Stimulated activated naive B cell treated with anti-CD40 and anti-IgM and Interleukin-4, amounts not matched to agents 10 μg/mL and 1 μg/mL and 100 μg/mL, for 72 hours (primary cell): ENCODE data around the gene CTAG1B.
"Not testable (repeated sequence)": the region's sequence is repeated elsewhere in the genome, so short reads cannot be mapped to it uniquely, and the experiment has no call there.

Experiments
- ATAC-seq, 2 donors: fragments of 150-1000 bp; cut with Tn5 transposase; replicated peaks; 2 replicates each; pipeline ENCODE4 v1.10.0; 2021; ENCODE audit warnings: moderate library complexity in 1 of 2
- DNase-seq: peaks from one replicate; pipeline ENCODE4 v3.0.0; 2021
- H3K27ac Mint-ChIP-seq: one replicate; pipeline ENCODE4 v1.8.0; 2022; ENCODE audit warnings: mild to moderate bottlenecking, mixed read lengths
- H3K27me3 Mint-ChIP-seq, 2 donors: one replicate each; pipeline ENCODE4 v1.8.0; 2022; ENCODE audit warnings: mixed read lengths in 2 of 2
- H3K36me3 Mint-ChIP-seq, 2 donors: one replicate each; pipeline ENCODE4 v1.8.0; 2022; ENCODE audit warnings: mixed read lengths in 2 of 2, mild to moderate bottlenecking in 1 of 2
- H3K4me1 Mint-ChIP-seq, 2 donors: one replicate each; pipeline ENCODE4 v1.8.0; 2022; ENCODE audit warnings: mixed read lengths in 2 of 2, mild to moderate bottlenecking in 1 of 2
- H3K4me3 Mint-ChIP-seq, 2 donors: one replicate each; pipeline ENCODE4 v1.8.0; 2022; ENCODE audit warnings: mild to moderate bottlenecking in 2 of 2, mixed read lengths in 2 of 2, moderate library complexity in 1 of 2
- H3K9me3 Mint-ChIP-seq, 2 donors: one replicate each; pipeline ENCODE4 v1.8.0; 2022; ENCODE audit warnings: mixed read lengths in 2 of 2, mild to moderate bottlenecking in 1 of 2

Gene CTAG1B

GRCh38 chrX:154619182-154619581, at the start of gene CTAG1B:
Gene CTAG1B, minus strand, starts transcription at chrX:154619282. Its CDS starts 64 bp downstream, at chrX:154619218.
- not testable (repeated sequence) for DNase-seq, H3K4me3 Mint-ChIP-seq, H3K27me3 Mint-ChIP-seq, ATAC-seq, H3K4me1 Mint-ChIP-seq, H3K36me3 Mint-ChIP-seq, H3K27ac Mint-ChIP-seq, H3K9me3 Mint-ChIP-seq

DNA sequence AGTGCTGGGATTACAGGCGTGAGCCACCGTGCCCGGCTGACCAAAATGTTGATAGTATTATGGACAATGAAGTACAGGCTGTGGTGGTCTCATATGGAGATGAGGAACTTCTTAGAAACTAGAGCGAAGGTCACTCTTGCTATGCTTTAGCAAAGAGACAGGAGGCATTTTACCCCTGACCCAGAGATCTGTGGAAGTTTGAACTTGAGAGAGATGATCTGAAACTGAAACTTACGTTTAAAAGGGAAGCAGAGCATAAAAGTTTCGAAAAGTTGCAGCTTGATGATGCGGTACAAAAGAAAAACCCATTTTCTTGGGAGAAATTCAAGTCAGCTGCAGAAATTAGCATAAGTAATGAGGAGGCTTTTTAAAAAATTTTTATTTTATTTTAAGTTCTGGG, 42.8 kb upstream of the CTAG1B start:
- ATAC-seq (peak; percentile 71 to 74), DNase-seq (no peak)
- Mint-ChIP-seq H3K27me3 (no peaks in the 10 kb centered on the region), H3K9me3 (peaks cover 7 to 25% of the 10 kb centered on the region in 2 donors), H3K27ac (peak overlapping the region; percentile 85), H3K36me3 (peaks cover 2 to 3% of the 10 kb centered on the region in 2 donors), H3K4me1 (peaks cover 4 to 31% of the 10 kb centered on the region in 2 donors), H3K4me3 (no peak overlapping the region)

DNA sequence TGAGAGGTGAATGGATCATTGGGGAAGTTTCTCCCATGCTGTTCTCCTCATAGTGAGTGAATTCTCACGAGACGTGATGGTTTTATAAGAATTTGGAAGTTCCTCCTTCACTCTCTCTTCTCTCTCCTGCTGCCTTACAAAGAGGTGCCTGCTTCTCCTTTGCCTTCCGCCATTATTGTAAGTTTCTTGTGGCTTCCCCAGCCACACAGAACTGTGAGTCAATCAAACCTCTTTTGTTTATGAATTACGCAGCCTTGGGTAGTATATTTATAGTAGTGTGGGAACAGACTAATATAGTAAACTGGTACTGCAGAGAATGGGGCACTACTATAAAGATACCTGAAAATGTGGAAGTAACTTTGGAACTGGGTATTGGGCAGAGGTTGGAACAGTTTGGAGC, 42.1 kb upstream of the CTAG1B start:
- Mint-ChIP-seq H3K9me3 (peaks cover 7 to 21% of the 10 kb centered on the region in 2 donors), H3K27me3 (no peaks in the 10 kb centered on the region), H3K27ac (peak overlapping the region; percentile 85), H3K4me3 (peak overlapping the region in 1 of 2 donors; percentile 52), H3K4me1 (peaks cover 4 to 31% of the 10 kb centered on the region in 2 donors), H3K36me3 (peaks cover 2 to 3% of the 10 kb centered on the region in 2 donors)
- DNase-seq (no peak), ATAC-seq (peak; percentile 93 to 94)

DNA sequence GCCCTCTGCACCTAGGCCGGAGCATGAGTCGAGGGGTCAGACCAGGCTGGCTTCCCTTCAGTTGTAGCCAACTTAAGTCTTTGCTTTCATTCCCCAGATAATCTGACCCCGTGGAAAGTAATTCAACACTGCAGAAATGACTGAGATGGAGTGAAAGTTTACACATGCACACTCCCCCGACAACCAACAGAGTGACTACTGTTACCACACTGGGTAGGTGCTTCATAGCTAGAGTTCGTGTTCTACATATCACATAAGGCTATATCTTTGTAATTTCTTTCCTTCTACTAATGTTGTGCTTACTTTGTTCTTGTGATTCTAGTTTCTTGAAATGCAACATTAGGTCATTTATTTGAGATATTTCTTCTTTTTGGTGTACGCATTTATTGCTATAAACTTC, 41.5 kb upstream of the CTAG1B start:
- Mint-ChIP-seq H3K27ac (no peak overlapping the region), H3K27me3 (no peaks in the 10 kb centered on the region), H3K9me3 (peaks cover 7 to 17% of the 10 kb centered on the region in 2 donors), H3K36me3 (peaks cover 2 to 3% of the 10 kb centered on the region in 2 donors), H3K4me1 (peaks cover 4 to 27% of the 10 kb centered on the region in 2 donors), H3K4me3 (no peak overlapping the region)
- ATAC-seq, result no peak
- no peak for DNase-seq

DNA sequence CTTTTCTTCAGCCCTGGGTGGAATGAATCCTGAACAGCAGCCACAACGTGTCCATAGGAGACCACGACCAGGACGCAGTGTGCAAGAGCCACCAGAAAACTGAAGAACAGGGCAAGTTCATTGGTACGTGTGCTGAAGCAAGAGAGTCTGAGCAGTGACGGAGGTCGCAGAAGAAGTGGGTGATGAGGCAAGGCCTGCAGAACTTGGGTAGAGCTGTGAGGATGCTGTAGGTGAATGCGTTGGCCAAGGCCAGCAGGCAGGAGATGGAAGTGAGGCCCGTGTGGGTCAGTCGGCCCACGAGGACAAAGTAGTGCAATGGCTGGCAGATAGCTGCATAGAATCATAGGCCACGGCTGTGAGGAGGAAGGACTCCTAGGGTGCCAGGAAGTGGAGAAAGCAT, 39.9 kb upstream of the CTAG1B start:
- no peak for DNase-seq
- peaks cover 4 to 32% of the 10 kb centered on the region in 2 donors for H3K4me1 Mint-ChIP-seq
- H3K27ac Mint-ChIP-seq, result peak overlapping the region; percentile 0
- peaks cover 7 to 17% of the 10 kb centered on the region in 2 donors for H3K9me3 Mint-ChIP-seq
- H3K27me3 Mint-ChIP-seq, result no peaks in the 10 kb centered on the region
- peaks cover 2 to 3% of the 10 kb centered on the region in 2 donors for H3K36me3 Mint-ChIP-seq
- H3K4me3 Mint-ChIP-seq, result no peak overlapping the region
- no peak for ATAC-seq

DNA sequence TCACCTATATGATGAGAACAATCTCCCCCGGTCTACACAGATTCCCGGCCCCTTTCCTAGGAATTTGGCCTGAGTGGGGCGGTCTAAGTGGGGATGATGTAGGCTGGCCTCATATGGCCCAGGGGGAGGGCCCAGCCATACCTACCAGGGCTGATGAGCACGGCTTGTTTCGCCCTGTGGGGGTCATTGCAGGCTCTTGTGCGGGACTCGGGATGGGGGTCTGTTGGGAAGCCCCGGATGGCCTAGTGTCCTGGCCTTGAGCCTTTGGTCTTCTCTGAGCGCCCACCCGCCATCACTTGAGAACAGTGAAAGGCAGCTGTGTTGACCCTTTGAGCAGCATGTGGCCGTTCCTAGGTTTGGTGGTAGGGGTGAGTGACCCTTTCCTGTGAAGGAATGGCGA, 39.1 kb upstream of the CTAG1B start:
- no peak overlapping the region for H3K4me3 Mint-ChIP-seq
- H3K36me3 Mint-ChIP-seq, result peaks cover 0 to 3% of the 10 kb centered on the region in 2 donors
- DNase-seq (no peak), ATAC-seq (no peak)
- no peaks in the 10 kb centered on the region for H3K27me3 Mint-ChIP-seq
- H3K9me3 Mint-ChIP-seq, result peaks cover 5 to 12% of the 10 kb centered on the region in 2 donors
- peaks cover 4 to 26% of the 10 kb centered on the region in 2 donors for H3K4me1 Mint-ChIP-seq
- no peak overlapping the region for H3K27ac Mint-ChIP-seq

GRCh38 chrX:154657226-154657805, 38.2 kb upstream of the CTAG1B start:
- peaks cover 2 to 9% of the 10 kb centered on the region in 2 donors for H3K9me3 Mint-ChIP-seq
- H3K4me1 Mint-ChIP-seq, result peaks cover 1 to 18% of the 10 kb centered on the region in 2 donors
- no peak overlapping the region for H3K4me3 Mint-ChIP-seq
- DNase-seq (no peak), ATAC-seq (no peak)
- H3K27ac Mint-ChIP-seq, result no peak overlapping the region
- no peaks in the 10 kb centered on the region for H3K27me3 Mint-ChIP-seq
- H3K36me3 Mint-ChIP-seq, result peaks cover 0 to 3% of the 10 kb centered on the region in 2 donors

GRCh38 chrX:154655786-154656185, 36.7 kb upstream of the CTAG1B start:
- no peak for ATAC-seq
- H3K27me3 Mint-ChIP-seq, result peaks cover 0 to 4% of the 10 kb centered on the region in 2 donors
- DNase-seq, result no peak
- no peak overlapping the region for H3K27ac Mint-ChIP-seq
- H3K4me1 Mint-ChIP-seq, result peaks cover 1 to 5% of the 10 kb centered on the region in 2 donors
- H3K4me3 Mint-ChIP-seq, result no peak overlapping the region
- no peaks in the 10 kb centered on the region for H3K9me3 Mint-ChIP-seq
- H3K36me3 Mint-ChIP-seq, result no peaks in the 10 kb centered on the region

GRCh38 chrX:154655346-154655745, 36.3 kb upstream of the CTAG1B start:
- ATAC-seq (no peak), DNase-seq (no peak)
- Mint-ChIP-seq H3K9me3 (no peaks in the 10 kb centered on the region), H3K27me3 (peaks cover 0 to 5% of the 10 kb centered on the region in 2 donors), H3K4me3 (no peak overlapping the region), H3K27ac (no peak overlapping the region), H3K36me3 (no peaks in the 10 kb centered on the region), H3K4me1 (peaks cover 0 to 5% of the 10 kb centered on the region in 2 donors)

- H3K4me1 Mint-ChIP-seq, result peaks cover 0 to 5% of the 10 kb centered on the region in 2 donors
- peaks cover 0 to 5% of the 10 kb centered on the region in 2 donors for H3K27me3 Mint-ChIP-seq
- ATAC-seq (no peak), DNase-seq (no peak)
- no peak overlapping the region for H3K4me3 Mint-ChIP-seq
- H3K9me3 Mint-ChIP-seq, result no peaks in the 10 kb centered on the region
- no peaks in the 10 kb centered on the region for H3K36me3 Mint-ChIP-seq
- no peak overlapping the region for H3K27ac Mint-ChIP-seq
Observed at GRCh38 chrX:154654925-154655324, 35.8 kb upstream of the CTAG1B start.

- H3K27ac Mint-ChIP-seq, result no peak overlapping the region
Observed at GRCh38 chrX:154654372-154654771, 35.3 kb upstream of the CTAG1B start.

GRCh38 chrX:154653413-154653812, 34.3 kb upstream of the CTAG1B start, which contains the start of gene CTAG2:
Gene CTAG2, minus strand, starts transcription at chrX:154653579. Its CDS starts 64 bp downstream, at chrX:154653515.
- not testable (repeated sequence) for H3K27me3 Mint-ChIP-seq, H3K4me1 Mint-ChIP-seq, H3K9me3 Mint-ChIP-seq, ATAC-seq, DNase-seq, H3K36me3 Mint-ChIP-seq, H3K27ac Mint-ChIP-seq, H3K4me3 Mint-ChIP-seq

More at GRCh38 chrX:154654372-154654771, 35.3 kb upstream of the CTAG1B start:
- Mint-ChIP-seq H3K4me3 (no peak overlapping the region), H3K27me3 (peaks cover 0 to 5% of the 10 kb centered on the region in 2 donors), H3K4me1 (peaks cover 0 to 5% of the 10 kb centered on the region in 2 donors), H3K9me3 (no peaks in the 10 kb centered on the region), H3K36me3 (no peaks in the 10 kb centered on the region)
- no peak for ATAC-seq
- no peak for DNase-seq

GRCh38 chrX:154653048-154653401, 33.9 kb upstream of the CTAG1B start:
- Mint-ChIP-seq H3K9me3 (no peaks in the 10 kb centered on the region), H3K27ac (no peak overlapping the region), H3K4me3 (no peak overlapping the region), H3K27me3 (peaks cover 0 to 5% of the 10 kb centered on the region in 2 donors), H3K4me1 (peaks cover 0 to 5% of the 10 kb centered on the region in 2 donors), H3K36me3 (no peaks in the 10 kb centered on the region)
- DNase-seq (no peak), ATAC-seq (no peak)

- H3K9me3 Mint-ChIP-seq, result no peaks in the 10 kb centered on the region
- no peak for DNase-seq
- no peak overlapping the region for H3K27ac Mint-ChIP-seq
- H3K36me3 Mint-ChIP-seq, result no peaks in the 10 kb centered on the region
- peaks cover 0 to 5% of the 10 kb centered on the region in 2 donors for H3K4me1 Mint-ChIP-seq
- no peak overlapping the region for H3K4me3 Mint-ChIP-seq
- peaks cover 0 to 5% of the 10 kb centered on the region in 2 donors for H3K27me3 Mint-ChIP-seq
- ATAC-seq, result no peak
Observed at GRCh38 chrX:154652311-154653047, 33.4 kb upstream of the CTAG1B start.

GRCh38 chrX:154650221-154650510, 31.1 kb upstream of the CTAG1B start:
- ATAC-seq, result no peak
- no peak for DNase-seq
- Mint-ChIP-seq H3K4me1 (peaks cover 0 to 5% of the 10 kb centered on the region in 2 donors), H3K27me3 (peaks cover 0 to 5% of the 10 kb centered on the region in 2 donors), H3K4me3 (no peak overlapping the region), H3K9me3 (no peaks in the 10 kb centered on the region), H3K27ac (no peak overlapping the region), H3K36me3 (no peaks in the 10 kb centered on the region)
